ENCODE data around the gene ACKR3. TPM values are rescaled to one million over a fixed set of nuclear protein-coding genes. Genes with fewer than 3 reads are reported as not detected.

The ACKR3 gene
- total RNA-seq, 1 experiment from 2014 or later, result 3.9 TPM

GRCh38 chr2:236549165-236549564, 20.5 kb upstream of the ACKR3 start:
- Mint-ChIP-seq H3K4me3 (ENCODE audit: unreplicated experiment) (no peak overlapping the region), H3K9me3 (ENCODE audit: unreplicated experiment) (no peaks in the 10 kb centered on the region), H3K4me1 (ENCODE audit: low read depth, unreplicated experiment) (no peaks in the 10 kb centered on the region), H3K27ac (ENCODE audit: unreplicated experiment) (no peak overlapping the region), H3K36me3 (ENCODE audit: insufficient read depth, unreplicated experiment) (no peaks in the 10 kb centered on the region), H3K27me3 (ENCODE audit: insufficient read depth, unreplicated experiment) (no peaks in the 10 kb centered on the region)
- ChIA-PET POLR2A (no interaction called here), CTCF (no interaction called here)
- no TSS peak for BruUV-seq (replicated peaks)
- intact Hi-C loops (cut with micrococcal nuclease; ENCODE audit: unreplicated experiment), result no loop called here
- TF ChIP-seq CTCF (IDR thresholded peaks at IDR 0.05; ENCODE audit: insufficient read depth in 1 of 2, low read depth in 1 of 2, low read length in 1 of 2, severe bottlenecking in 1 of 2, unreplicated experiment in 1 of 2), result no peak
- no peak for DNase-seq
- Histone ChIP-seq H3K9me3 (no peaks in the 10 kb centered on the region), H3K4me3 (ENCODE audit: low read depth, low read length) (no peak overlapping the region), H3K4me1 (no peaks in the 10 kb centered on the region), H3K27me3 (replicated peaks; ENCODE audit: control insufficient read depth, insufficient read depth, low read length) (no peaks in the 10 kb centered on the region; the same call in 1 of the 2 replicates), H3K36me3 (ENCODE audit: control insufficient read depth, insufficient read depth, low read length) (no peaks in the 10 kb centered on the region)

GRCh38 chr2:236550290-236550689, 19.3 kb upstream of the ACKR3 start:
- Histone ChIP-seq H3K4me3 (ENCODE audit: low read depth, low read length) (no peak overlapping the region), H3K4me1 (no peaks in the 10 kb centered on the region), H3K36me3 (ENCODE audit: control insufficient read depth, insufficient read depth, low read length) (no peaks in the 10 kb centered on the region), H3K9me3 (no peaks in the 10 kb centered on the region), H3K27me3 (replicated peaks; ENCODE audit: control insufficient read depth, insufficient read depth, low read length) (no peaks in the 10 kb centered on the region)
- BruUV-seq (replicated peaks), result no TSS peak
- no peak for DNase-seq
- Mint-ChIP-seq H3K36me3 (ENCODE audit: insufficient read depth, unreplicated experiment) (no peaks in the 10 kb centered on the region), H3K27ac (ENCODE audit: unreplicated experiment) (no peak overlapping the region), H3K4me3 (ENCODE audit: unreplicated experiment) (no peak overlapping the region), H3K27me3 (ENCODE audit: insufficient read depth, unreplicated experiment) (no peaks in the 10 kb centered on the region), H3K4me1 (ENCODE audit: low read depth, unreplicated experiment) (no peaks in the 10 kb centered on the region), H3K9me3 (ENCODE audit: unreplicated experiment) (no peaks in the 10 kb centered on the region)
- CTCF ChIA-PET, result no interaction called here
- TF ChIP-seq CTCF (IDR thresholded peaks at IDR 0.05; ENCODE audit: insufficient read depth in 1 of 2, low read depth in 1 of 2, low read length in 1 of 2, severe bottlenecking in 1 of 2, unreplicated experiment in 1 of 2), result no peak
- intact Hi-C loops (cut with micrococcal nuclease; ENCODE audit: unreplicated experiment), result no loop called here
- POLR2A ChIA-PET, result no interaction called here

GRCh38 chr2:236550701-236551465, 18.7 kb upstream of the ACKR3 start:
- Mint-ChIP-seq H3K27ac (ENCODE audit: unreplicated experiment) (no peak overlapping the region), H3K9me3 (ENCODE audit: unreplicated experiment) (no peaks in the 10 kb centered on the region), H3K36me3 (ENCODE audit: insufficient read depth, unreplicated experiment) (no peaks in the 10 kb centered on the region), H3K27me3 (ENCODE audit: insufficient read depth, unreplicated experiment) (no peaks in the 10 kb centered on the region), H3K4me1 (ENCODE audit: low read depth, unreplicated experiment) (no peaks in the 10 kb centered on the region), H3K4me3 (ENCODE audit: unreplicated experiment) (no peak overlapping the region)
- ChIA-PET CTCF (no interaction called here), POLR2A (no interaction called here)
- intact Hi-C loops (cut with micrococcal nuclease; ENCODE audit: unreplicated experiment), result no loop called here
- BruUV-seq (replicated peaks), result no TSS peak
- no peaks in the 10 kb centered on the region for H3K36me3 ChIP-seq (ENCODE audit: control insufficient read depth, insufficient read depth, low read length)
- H3K9me3 ChIP-seq, result no peaks in the 10 kb centered on the region
- H3K4me3 ChIP-seq (ENCODE audit: low read depth, low read length), result no peak overlapping the region
- TF ChIP-seq CTCF (IDR thresholded peaks at IDR 0.05; ENCODE audit: insufficient read depth in 1 of 2, low read depth in 1 of 2, low read length in 1 of 2, severe bottlenecking in 1 of 2, unreplicated experiment in 1 of 2), result no peak
- H3K27me3 ChIP-seq (replicated peaks; ENCODE audit: control insufficient read depth, insufficient read depth, low read length), result no peaks in the 10 kb centered on the region
- H3K4me1 ChIP-seq, result no peaks in the 10 kb centered on the region
- no peak for DNase-seq

Measured in Caco-2 (cell line).